GM12892 (cell line): ENCODE measurements around the gene PIP5K1C.

Experiments
- POLR2A ChIP-seq: IDR thresholded peaks from 2 replicates; pipeline ENCODE4 v1.6.1; 2011; ENCODE audit warnings: low read depth, low read length, control low read depth
- POLR2AphosphoS5 ChIP-seq: IDR thresholded peaks from 2 replicates; pipeline ENCODE4 v1.6.1; 2011; ENCODE audit warnings: low read depth, low read length, control low read depth

GRCh38 chr19:3636962-3637361 lies 63.3 kb downstream of the PIP5K1C start:
- TF ChIP-seq POLR2A, result no peak
- TF ChIP-seq POLR2AphosphoS5, result no peak
